KOPT-K1 (cell line): ENCODE data around the gene CHKB.

Experiments used
- H3K27ac ChIP-seq: fragments of 200-600 bp; sonication (generic); 2 replicates; pipeline ENCODE4 v1.5.1; 2016; ENCODE audit warnings: antibody characterized with exemption, mild to moderate bottlenecking, low read depth, low read length; ENCODE audit not compliant: poor library complexity, severe bottlenecking
- H3K36me3 ChIP-seq: fragments of 200-600 bp; sonication (generic); 2 replicates; pipeline ENCODE4 v1.5.1; 2017; ENCODE audit warnings: antibody characterized with exemption, mild to moderate bottlenecking, low read length, moderate library complexity; ENCODE audit not compliant: insufficient read depth
- H3K9me3 ChIP-seq: fragments of 200-600 bp; sonication (generic); 2 replicates; pipeline ENCODE4 v1.5.1; 2017; ENCODE audit warnings: antibody characterized with exemption, low read length, mild to moderate bottlenecking; ENCODE audit not compliant: insufficient read depth, poor library complexity, severe bottlenecking

The CHKB gene

DNA sequence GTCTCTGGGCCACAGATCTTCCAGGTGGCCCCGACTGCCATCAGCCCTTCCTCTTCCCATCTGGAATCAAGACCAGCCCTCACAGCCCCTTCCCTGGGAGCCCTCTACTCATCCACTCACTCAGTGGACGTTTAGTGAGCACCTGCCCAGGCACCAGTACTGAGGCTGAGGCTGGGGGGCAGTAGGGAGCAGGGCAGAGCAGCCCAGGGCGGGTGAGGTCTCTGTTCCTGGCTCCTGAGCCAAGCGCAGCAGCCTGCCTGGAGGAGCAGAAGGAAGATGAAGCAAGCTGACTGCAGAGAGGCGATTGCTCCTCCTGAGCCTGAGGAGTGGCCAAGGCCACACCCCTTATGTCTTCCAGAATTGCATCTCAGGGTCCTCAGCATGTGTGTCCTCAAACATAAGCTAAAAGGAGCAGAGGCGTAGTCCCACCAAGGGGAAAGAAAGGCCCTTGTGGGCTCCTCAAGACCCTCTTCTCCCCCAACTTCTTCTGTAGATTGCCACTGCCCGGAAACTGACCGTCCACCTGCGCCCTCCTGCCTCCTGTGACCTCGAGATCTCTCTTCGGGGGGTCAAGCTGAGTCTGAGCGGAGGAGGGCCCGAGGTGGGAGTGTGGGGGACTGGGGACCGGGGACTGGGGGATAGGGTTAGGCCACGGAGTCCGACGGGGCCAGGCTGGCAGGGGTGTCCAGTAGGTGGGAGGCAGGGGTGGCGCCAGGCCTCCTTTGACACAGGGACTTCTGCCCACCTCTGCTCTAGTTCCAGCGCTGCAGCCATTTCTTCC, 23.7 kb upstream of the CHKB start:
- no peaks in the 10 kb centered on the region for H3K9me3 ChIP-seq
- H3K27ac ChIP-seq = no peak overlapping the region
- H3K36me3 ChIP-seq = no peaks in the 10 kb centered on the region

DNA sequence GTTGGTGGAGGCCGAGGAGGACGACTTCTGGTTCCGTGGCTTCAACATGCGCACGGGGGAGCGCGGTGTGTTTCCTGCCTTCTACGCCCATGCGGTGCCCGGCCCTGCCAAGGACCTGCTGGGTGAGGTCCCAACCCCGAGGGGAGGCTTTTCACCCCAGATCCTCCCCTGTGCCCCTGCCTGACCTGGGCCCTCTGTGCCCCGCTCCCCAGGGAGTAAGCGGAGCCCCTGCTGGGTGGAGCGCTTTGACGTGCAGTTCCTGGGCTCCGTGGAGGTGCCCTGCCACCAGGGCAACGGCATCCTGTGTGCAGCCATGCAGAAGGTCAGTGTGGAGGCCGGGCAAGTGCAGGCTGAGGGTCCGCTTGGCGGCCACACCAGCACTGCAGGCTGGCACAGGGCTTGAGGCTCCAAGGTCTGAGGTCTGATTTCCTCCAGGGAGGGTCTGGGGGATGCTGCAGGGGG, 23.0 kb upstream of the CHKB start:
- Histone ChIP-seq H3K27ac (no peak overlapping the region), H3K36me3 (no peaks in the 10 kb centered on the region), H3K9me3 (no peaks in the 10 kb centered on the region)

- Histone ChIP-seq H3K36me3 (no peaks in the 10 kb centered on the region), H3K27ac (no peak overlapping the region), H3K9me3 (no peaks in the 10 kb centered on the region)
Measured at GRCh38 chr22:50605002-50605612, 22.5 kb upstream of the CHKB start.

DNA sequence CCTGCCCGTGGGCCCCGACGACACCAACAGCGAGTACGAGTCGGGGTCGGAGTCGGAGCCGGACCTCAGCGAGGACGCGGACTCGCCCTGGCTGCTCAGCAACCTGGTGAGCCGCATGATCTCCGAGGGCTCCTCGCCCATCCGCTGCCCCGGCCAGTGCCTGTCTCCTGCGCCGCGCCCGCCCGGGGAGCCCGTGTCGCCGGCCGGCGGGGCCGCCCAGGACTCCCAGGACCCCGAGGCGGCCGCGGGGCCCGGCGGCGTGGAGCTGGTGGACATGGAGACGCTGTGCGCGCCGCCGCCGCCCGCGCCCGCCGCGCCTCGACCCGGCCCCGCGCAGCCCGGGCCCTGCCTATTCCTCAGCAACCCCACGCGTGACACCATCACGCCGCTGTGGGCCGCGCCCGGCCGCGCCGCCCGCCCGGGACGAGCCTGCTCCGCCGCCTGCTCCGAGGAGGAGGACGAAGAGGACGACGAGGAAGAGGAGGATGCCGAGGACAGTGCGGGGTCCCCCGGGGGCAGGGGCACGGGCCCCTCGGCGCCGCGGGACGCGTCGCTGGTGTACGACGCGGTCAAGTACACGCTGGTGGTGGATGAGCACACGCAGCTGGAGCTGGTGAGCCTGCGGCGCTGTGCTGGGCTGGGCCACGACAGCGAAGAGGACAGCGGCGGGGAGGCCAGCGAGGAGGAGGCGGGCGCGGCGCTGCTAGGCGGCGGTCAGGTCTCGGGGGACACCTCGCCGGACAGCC, 21.8 kb upstream of the CHKB start:
- Histone ChIP-seq H3K9me3 (no peaks in the 10 kb centered on the region), H3K36me3 (no peaks in the 10 kb centered on the region), H3K27ac (no peak overlapping the region)

DNA sequence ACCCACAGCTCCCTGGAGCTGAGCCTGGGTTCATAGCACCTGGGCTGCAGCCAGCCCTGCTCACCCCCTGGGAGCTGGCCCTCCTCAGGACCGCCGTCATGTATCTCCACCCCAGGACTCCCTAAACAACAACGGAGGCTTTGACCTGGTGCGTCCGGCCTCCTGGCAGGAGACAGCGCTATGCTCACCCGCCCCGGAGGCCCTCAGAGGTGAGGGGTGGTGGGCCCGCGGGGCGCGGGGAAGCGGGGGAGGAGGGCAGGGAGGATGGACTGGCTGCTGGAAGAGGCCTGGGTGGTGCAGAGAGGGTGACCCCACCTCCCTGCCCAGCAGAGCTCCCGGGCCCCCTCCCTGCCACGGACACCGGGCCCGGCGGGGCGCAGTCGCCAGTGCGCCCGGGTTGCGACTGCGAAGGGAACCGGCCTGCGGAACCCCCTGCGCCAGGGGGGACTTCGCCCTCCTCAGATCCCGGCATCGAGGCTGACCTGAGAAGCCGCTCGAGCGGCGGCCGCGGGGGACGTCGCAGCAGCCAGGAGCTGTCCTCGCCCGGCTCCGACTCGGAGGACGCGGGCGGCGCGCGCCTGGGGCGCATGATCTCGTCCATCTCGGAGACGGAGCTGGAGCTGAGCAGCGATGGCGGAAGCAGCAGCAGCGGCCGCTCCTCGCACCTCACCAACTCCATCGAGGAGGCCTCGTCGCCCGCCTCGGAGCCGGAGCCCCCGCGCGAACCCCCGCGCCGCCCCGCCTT, 21.0 kb upstream of the CHKB start:
- Histone ChIP-seq H3K27ac (no peak overlapping the region), H3K36me3 (no peaks in the 10 kb centered on the region), H3K9me3 (no peaks in the 10 kb centered on the region)

DNA sequence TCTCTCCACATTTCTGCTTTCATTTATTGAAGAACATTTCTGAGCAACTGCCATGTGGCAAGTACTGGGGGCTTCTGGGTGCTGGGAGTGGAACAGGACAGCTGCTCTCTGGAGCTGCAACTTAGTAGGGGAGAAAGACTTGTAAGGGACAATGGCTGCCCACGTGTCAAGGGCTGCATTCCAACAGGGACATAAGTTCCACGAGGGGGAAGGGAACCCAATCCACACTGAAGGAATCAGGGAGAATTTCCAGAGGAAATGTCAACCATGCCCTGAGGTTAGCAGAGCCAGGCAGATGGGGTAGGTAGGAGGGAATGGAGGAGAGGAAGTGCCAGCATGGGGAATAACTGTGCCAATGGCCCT, 19.7 kb upstream of the CHKB start:
- Histone ChIP-seq H3K9me3 (no peaks in the 10 kb centered on the region), H3K27ac (no peak overlapping the region), H3K36me3 (no peaks in the 10 kb centered on the region)

- H3K27ac ChIP-seq = no peak overlapping the region
- no peaks in the 10 kb centered on the region for H3K36me3 ChIP-seq
- H3K9me3 ChIP-seq = no peaks in the 10 kb centered on the region
Measured at GRCh38 chr22:50601669-50602337, 19.2 kb upstream of the CHKB start.

- H3K9me3 ChIP-seq = no peaks in the 10 kb centered on the region
- H3K27ac ChIP-seq = no peak overlapping the region
- H3K36me3 ChIP-seq = no peaks in the 10 kb centered on the region
Measured at GRCh38 chr22:50600967-50601668, 18.5 kb upstream of the CHKB start.

GRCh38 chr22:50600538-50600937, 17.9 kb upstream of the CHKB start, which contains the start of gene MAPK8IP2:
Gene MAPK8IP2 (plus strand): TSS chr22:50600793. CDS start chr22:50600819, 26 bp downstream.
- Histone ChIP-seq H3K36me3 (no peaks in the 10 kb centered on the region), H3K27ac (no peak within 1 kb of the TSS), H3K9me3 (no peaks in the 10 kb centered on the region)

DNA sequence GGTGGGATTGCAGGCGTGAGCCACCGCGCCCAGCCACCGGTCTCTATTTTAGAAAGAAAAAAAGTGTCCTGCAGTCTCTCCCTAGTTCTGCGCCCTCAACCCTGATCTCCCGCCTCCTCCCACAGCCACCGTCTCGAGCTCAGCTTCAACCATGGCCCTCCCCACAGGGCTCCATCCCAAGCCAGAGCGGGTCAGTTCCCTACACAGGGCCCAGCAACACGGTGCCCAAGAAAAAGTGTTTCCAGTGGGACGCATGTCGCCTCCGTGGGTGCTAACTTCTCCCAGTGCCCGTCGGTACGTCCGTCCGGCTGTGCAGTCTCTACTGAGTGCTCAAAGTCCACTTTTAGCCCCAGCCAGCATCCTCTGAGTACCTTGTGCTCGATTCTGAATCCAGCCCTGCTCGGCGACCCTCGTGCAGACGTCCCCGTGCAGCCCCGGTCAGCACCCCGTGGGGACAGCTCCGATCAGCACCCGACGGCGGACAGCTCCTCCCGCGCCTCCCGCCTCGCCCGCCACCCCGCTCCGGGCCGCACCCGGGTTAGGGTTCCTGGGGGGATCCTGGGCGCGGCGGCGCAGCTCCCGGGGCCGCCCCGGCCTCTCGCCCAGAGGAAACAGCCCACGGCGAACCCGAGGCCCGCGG, 17.3 kb upstream of the CHKB start:
- H3K27ac ChIP-seq = no peak overlapping the region
- H3K36me3 ChIP-seq = no peaks in the 10 kb centered on the region
- no peaks in the 10 kb centered on the region for H3K9me3 ChIP-seq

DNA sequence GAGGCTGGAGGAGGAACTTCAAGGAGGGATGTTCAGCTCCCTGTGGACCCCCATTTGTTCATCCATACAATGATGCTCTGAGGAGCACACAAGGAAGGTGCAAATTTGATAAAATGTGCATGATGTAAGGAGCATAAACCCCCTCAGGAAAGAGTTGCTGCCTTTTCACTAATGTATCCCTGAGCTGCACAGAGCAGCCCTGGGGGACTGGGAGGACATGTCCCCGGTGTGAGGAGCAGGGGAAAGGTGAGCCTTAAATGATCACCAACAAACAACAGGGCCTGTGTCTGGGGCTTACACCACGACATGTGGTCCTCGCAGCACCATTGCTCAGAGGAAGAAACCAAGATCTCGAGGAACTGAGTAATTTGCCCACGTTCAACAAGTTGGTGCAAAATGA, 14.4 kb upstream of the CHKB start:
- Histone ChIP-seq H3K36me3 (no peaks in the 10 kb centered on the region), H3K9me3 (no peaks in the 10 kb centered on the region), H3K27ac (no peak overlapping the region)

DNA sequence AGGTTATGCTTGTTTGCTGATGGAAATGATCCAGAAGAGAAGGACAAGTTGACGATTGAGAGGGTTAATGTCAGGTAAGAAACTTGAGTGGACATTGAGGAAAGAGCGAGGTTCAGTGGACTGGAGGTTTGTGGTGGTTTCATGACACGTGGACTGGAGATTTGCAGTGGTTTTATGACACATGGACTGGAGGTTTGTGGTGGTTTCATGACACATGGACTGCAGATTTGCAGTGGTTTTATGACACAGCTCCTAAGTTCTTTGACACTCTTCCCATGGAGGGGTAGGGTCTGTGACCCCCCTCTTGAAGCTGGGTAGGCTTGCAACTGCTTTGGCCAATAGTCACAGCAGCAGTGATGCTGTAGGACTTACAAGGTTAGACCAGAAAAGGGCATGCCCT, 12.5 kb upstream of the CHKB start:
- Histone ChIP-seq H3K27ac (no peak overlapping the region), H3K9me3 (no peaks in the 10 kb centered on the region), H3K36me3 (no peaks in the 10 kb centered on the region)

DNA sequence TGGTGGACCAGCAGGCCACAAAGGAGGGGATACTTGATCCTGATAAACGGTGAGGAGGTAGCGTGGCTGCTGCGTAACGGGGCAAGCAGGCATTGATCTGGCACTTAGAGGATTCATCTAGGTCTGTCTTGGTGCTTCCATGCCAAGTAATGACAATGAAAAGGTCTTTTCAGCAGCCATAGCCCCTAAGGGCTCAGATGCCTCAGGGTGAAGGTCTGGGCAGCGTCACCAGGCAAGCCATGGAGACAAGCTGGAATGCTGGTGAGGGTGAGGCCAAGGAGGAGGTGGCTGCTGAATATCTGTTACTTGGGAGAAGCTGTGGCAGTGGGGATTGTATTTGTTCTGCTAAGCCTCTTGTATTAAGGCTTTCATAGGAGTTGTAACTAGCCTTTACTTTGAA, 4.8 kb upstream of the CHKB start:
- Histone ChIP-seq H3K27ac (no peak overlapping the region), H3K9me3 (no peaks in the 10 kb centered on the region), H3K36me3 (no peaks in the 10 kb centered on the region)

- H3K36me3 ChIP-seq = no peaks in the 10 kb centered on the region
- H3K9me3 ChIP-seq = no peaks in the 10 kb centered on the region
- no peak overlapping the region for H3K27ac ChIP-seq
Measured at GRCh38 chr22:50586416-50586815, 3.8 kb upstream of the CHKB start.
